Progenitor cell of endocrine pancreas (in vitro differentiated cells): ENCODE results near the gene LMO7. TPM values are rescaled to one million over a fixed set of nuclear protein-coding genes. Genes with fewer than 3 reads are reported as not detected.

ENCODE experiments used
- DNase-seq: peaks from one replicate; pipeline ENCODE4 v3.0.0; 2021; ENCODE audit warnings: low spot score; ENCODE audit not compliant: unreplicated experiment
- H3K27ac Mint-ChIP-seq: 2 replicates; pipeline ENCODE4 v1.8.0; 2021; ENCODE audit warnings: mild to moderate bottlenecking, moderate library complexity, mixed read lengths
- H3K27me3 Mint-ChIP-seq: 2 replicates; pipeline ENCODE4 v1.8.0; 2021; ENCODE audit warnings: mixed read lengths
- H3K36me3 Mint-ChIP-seq: 2 replicates; pipeline ENCODE4 v1.8.0; 2022; ENCODE audit warnings: mixed read lengths; ENCODE audit not compliant: insufficient read depth
- H3K4me1 Mint-ChIP-seq: 2 replicates; pipeline ENCODE4 v1.8.0; 2021; ENCODE audit warnings: low read depth, mixed read lengths
- H3K4me3 Mint-ChIP-seq: 2 replicates; pipeline ENCODE4 v1.8.0; 2021; ENCODE audit warnings: low read depth, mild to moderate bottlenecking, moderate library complexity, mixed read lengths
- H3K9me3 Mint-ChIP-seq: 2 replicates; pipeline ENCODE4 v1.8.0; 2021; ENCODE audit warnings: low read depth, mixed read lengths
- total RNA-seq: library from RNA; stranded (reverse); gene quantifications from 2 replicates; pipeline ENCODE4 v1.2.1, GENCODE V29; 2021
- TF ChIP-seq, protein P1 (sequence below): fragments of 200-600 bp; sonication (generic); IDR thresholded peaks from one replicate; pipeline ENCODE4 v1.5.0; 2021; ENCODE audit warnings: antibody characterized with exemption, mild to moderate bottlenecking; ENCODE audit not compliant: unreplicated experiment

Gene LMO7
- total RNA-seq, 1 donor from 2014 or later, result 15.0 TPM

DNA sequence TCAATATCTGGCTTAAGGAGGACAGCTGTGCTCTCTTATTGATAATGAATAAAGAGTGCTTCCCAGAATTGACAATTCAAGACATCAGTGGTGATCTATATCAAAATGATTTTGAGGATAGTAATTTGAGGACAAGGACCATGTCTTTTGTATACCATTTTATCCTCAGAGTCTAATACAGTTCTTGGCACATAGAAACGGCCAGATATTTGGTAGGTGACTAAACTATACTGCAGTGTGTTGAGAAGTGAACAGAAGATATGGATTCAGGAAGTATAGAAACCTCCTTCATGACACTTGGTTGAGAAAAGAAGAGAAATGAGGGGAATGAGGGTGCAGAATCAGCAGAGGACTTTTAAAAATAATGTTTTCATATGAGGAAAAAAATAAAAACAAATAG is 16.1 kb upstream of the LMO7 start:
- H3K36me3 Mint-ChIP-seq, result peaks cover 8% of the 10 kb centered on the region
- H3K4me3 Mint-ChIP-seq, result no peak overlapping the region
- H3K4me1 Mint-ChIP-seq, result peaks cover 7% of the 10 kb centered on the region
- TF ChIP-seq, protein P1, sequence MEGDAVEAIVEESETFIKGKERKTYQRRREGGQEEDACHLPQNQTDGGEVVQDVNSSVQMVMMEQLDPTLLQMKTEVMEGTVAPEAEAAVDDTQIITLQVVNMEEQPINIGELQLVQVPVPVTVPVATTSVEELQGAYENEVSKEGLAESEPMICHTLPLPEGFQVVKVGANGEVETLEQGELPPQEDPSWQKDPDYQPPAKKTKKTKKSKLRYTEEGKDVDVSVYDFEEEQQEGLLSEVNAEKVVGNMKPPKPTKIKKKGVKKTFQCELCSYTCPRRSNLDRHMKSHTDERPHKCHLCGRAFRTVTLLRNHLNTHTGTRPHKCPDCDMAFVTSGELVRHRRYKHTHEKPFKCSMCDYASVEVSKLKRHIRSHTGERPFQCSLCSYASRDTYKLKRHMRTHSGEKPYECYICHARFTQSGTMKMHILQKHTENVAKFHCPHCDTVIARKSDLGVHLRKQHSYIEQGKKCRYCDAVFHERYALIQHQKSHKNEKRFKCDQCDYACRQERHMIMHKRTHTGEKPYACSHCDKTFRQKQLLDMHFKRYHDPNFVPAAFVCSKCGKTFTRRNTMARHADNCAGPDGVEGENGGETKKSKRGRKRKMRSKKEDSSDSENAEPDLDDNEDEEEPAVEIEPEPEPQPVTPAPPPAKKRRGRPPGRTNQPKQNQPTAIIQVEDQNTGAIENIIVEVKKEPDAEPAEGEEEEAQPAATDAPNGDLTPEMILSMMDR, result no peak
- no peak for DNase-seq
- H3K9me3 Mint-ChIP-seq, result no peaks in the 10 kb centered on the region
- no peaks in the 10 kb centered on the region for H3K27me3 Mint-ChIP-seq
- no peak overlapping the region for H3K27ac Mint-ChIP-seq

GRCh38 chr13:75621147-75621546 is 15.0 kb upstream of the LMO7 start:
- H3K36me3 Mint-ChIP-seq, result peaks cover 10% of the 10 kb centered on the region
- no peak for DNase-seq
- no peak overlapping the region for H3K27ac Mint-ChIP-seq
- no peaks in the 10 kb centered on the region for H3K4me1 Mint-ChIP-seq
- no peaks in the 10 kb centered on the region for H3K27me3 Mint-ChIP-seq
- no peak overlapping the region for H3K4me3 Mint-ChIP-seq
- TF ChIP-seq, protein P1, result no peak
- H3K9me3 Mint-ChIP-seq, result no peaks in the 10 kb centered on the region

DNA sequence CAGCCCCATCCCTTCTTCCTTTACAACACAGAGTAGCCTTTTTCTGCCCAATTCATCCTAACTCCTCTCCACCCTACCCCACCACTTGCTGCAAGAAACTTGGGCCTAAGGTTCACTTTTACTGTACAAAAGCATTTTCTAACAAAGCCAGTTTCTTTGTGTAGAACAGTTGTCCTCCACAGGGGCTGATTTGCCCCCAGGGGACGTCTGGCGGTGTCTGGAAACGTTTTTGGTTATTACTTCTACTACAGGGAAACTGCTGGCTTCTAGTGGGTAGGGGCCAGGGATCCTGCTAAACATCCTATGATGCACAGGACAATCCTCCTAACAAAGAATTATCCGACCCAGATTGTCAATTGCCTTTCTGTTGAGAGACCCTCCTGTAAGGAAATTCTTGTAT is 7.3 kb upstream of the LMO7 start:
- Mint-ChIP-seq H3K4me3 (no peak overlapping the region), H3K4me1 (no peaks in the 10 kb centered on the region), H3K27ac (no peak overlapping the region), H3K36me3 (peaks cover 5% of the 10 kb centered on the region), H3K9me3 (no peaks in the 10 kb centered on the region), H3K27me3 (peaks cover 7% of the 10 kb centered on the region)
- TF ChIP-seq, protein P1, result no peak
- no peak for DNase-seq

DNA sequence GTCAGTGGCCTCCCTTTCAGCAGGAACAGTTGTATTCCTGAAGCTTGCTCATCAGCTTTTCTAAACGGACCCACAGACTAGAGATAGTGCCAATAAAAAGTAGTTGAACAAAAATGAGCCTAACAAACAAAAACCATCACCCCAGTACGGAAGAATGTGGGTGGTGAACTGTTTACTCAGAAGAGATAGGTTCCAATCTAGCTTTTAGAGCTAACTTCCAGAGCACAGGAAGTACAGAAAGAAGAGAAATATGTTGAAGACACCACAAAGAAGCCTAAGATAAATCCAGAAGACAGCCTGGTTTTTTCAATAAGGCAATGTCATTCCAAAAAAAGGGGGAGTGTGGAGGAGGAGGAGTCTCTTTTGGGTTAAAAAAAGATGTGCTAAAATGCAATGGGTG is 2.8 kb upstream of the LMO7 start:
- Mint-ChIP-seq H3K36me3 (peaks cover 3% of the 10 kb centered on the region), H3K4me1 (no peaks in the 10 kb centered on the region), H3K4me3 (peak overlapping the region; percentile 11), H3K27me3 (peaks cover 29% of the 10 kb centered on the region), H3K27ac (no peak overlapping the region), H3K9me3 (no peaks in the 10 kb centered on the region)
- no peak for DNase-seq
- TF ChIP-seq, protein P1, result no peak

GRCh38 chr13:75635101-75635827 is 866 bp upstream of the LMO7 start:
- H3K4me3 Mint-ChIP-seq, result peak overlapping the region; percentile 50
- no peak for DNase-seq
- H3K4me1 Mint-ChIP-seq, result no peaks in the 10 kb centered on the region
- H3K27me3 Mint-ChIP-seq, result peaks cover 47% of the 10 kb centered on the region
- H3K9me3 Mint-ChIP-seq, result no peaks in the 10 kb centered on the region
- H3K36me3 Mint-ChIP-seq, result peaks cover 3% of the 10 kb centered on the region
- TF ChIP-seq, protein P1, result no peak
- no peak overlapping the region for H3K27ac Mint-ChIP-seq
